Measurements from ENCODE around the gene CCL19. TPM values are rescaled to one million over a fixed set of nuclear protein-coding genes. Genes with fewer than 3 reads are reported as not detected.
"Not testable (repeated sequence)": the region's sequence is repeated elsewhere in the genome, so short reads cannot be mapped to it uniquely, and the experiment has no call there.

CCL19 gene
- total RNA-seq, 4 donors from 2014 or later = not detected

DNA sequence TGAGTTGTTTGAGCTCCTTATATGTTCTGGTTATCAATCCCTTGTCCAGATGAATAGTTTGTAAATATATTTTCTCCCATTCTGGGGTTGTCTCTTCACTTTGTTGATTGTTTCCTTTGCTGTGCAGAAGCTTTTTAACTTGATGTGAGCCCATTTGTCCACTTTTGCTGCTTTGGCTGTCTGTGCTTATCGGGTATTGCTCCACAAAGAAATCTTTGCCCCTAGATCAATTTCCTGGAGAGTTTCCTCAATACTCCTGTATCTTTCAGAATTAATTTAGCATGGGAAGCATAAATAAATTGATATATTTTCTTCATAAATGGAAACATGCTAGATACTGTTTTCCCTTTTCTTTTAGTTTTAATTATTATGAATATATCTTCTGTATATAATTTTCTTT, 41.4 kb upstream of the CCL19 start:
- H3K27ac ChIP-seq = no peak overlapping the region
- DNase-seq = no peak
- intact Hi-C loops (cut with DNase I; ENCODE audit: low total_unique reads) (no loop called here), in situ Hi-C loops (cut with MboI; ENCODE audit: low pct_ligation_motif_present in 1 of 4, low pct_unique_long_range_greater_than_20kb in 1 of 4, low sequenced_read_pairs in 3 of 4) (no loop called here)
- H3K9me3 ChIP-seq = no peaks in the 10 kb centered on the region
- no peaks in the 10 kb centered on the region for H3K27me3 ChIP-seq
- H3K4me1 ChIP-seq = no peaks in the 10 kb centered on the region
- TF ChIP-seq EP300 (IDR thresholded peaks at IDR 0.05; ENCODE audit: low read depth) = no peak
- TF ChIP-seq, protein P1, sequence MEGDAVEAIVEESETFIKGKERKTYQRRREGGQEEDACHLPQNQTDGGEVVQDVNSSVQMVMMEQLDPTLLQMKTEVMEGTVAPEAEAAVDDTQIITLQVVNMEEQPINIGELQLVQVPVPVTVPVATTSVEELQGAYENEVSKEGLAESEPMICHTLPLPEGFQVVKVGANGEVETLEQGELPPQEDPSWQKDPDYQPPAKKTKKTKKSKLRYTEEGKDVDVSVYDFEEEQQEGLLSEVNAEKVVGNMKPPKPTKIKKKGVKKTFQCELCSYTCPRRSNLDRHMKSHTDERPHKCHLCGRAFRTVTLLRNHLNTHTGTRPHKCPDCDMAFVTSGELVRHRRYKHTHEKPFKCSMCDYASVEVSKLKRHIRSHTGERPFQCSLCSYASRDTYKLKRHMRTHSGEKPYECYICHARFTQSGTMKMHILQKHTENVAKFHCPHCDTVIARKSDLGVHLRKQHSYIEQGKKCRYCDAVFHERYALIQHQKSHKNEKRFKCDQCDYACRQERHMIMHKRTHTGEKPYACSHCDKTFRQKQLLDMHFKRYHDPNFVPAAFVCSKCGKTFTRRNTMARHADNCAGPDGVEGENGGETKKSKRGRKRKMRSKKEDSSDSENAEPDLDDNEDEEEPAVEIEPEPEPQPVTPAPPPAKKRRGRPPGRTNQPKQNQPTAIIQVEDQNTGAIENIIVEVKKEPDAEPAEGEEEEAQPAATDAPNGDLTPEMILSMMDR (IDR thresholded peaks at IDR 0.05) = no peak
- no peak overlapping the region for H3K4me3 ChIP-seq
- no peaks in the 10 kb centered on the region for H3K36me3 ChIP-seq
- 90 to 100% methylated on average over 1 of the region's 1 CpG for WGBS, 2 donors (ENCODE audit: low coverage in 1 of 2)

DNA sequence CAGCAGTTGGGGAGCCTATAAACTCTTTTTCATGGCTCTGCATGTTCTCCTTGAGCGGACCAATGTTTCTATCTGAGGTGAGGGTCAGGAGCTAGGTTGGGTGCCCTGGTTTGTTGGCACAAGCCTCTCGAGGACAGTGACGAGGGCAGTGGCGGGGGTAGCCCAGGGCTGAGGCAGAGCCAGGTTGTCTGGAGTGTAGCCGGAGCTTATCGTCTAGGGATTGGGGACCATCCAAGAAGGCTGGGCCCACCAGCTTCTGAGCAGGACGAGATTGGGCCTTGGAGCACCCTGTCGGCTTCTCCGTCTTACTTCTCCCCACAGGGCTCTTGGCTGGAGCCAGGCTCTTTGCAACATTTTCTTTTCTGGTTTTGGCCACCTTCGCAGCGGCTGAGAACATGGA, 32.1 kb upstream of the CCL19 start:
- H3K4me1 ChIP-seq = no peaks in the 10 kb centered on the region
- 86 to 91% methylated on average over 4 to 11 of the region's 11 CpGs for WGBS, 2 donors (ENCODE audit: low coverage in 1 of 2)
- no peaks in the 10 kb centered on the region for H3K36me3 ChIP-seq
- no peaks in the 10 kb centered on the region for H3K9me3 ChIP-seq
- no peak overlapping the region for H3K4me3 ChIP-seq
- in situ Hi-C loops (cut with MboI; ENCODE audit: low pct_ligation_motif_present in 1 of 4, low pct_unique_long_range_greater_than_20kb in 1 of 4, low sequenced_read_pairs in 3 of 4) = no loop called here
- no peaks in the 10 kb centered on the region for H3K27me3 ChIP-seq
- H3K27ac ChIP-seq = no peak overlapping the region
- DNase-seq = no peak
- TF ChIP-seq EP300 (IDR thresholded peaks at IDR 0.05; ENCODE audit: low read depth) = no peak
- no peak for TF ChIP-seq POLR2A (IDR thresholded peaks at IDR 0.05)
- TF ChIP-seq, protein P1 (IDR thresholded peaks at IDR 0.05) = no peak
- no peak for TF ChIP-seq POLR2AphosphoS5 (IDR thresholded peaks at IDR 0.05)
- intact Hi-C loops (cut with DNase I; ENCODE audit: low total_unique reads) = no loop called here

DNA sequence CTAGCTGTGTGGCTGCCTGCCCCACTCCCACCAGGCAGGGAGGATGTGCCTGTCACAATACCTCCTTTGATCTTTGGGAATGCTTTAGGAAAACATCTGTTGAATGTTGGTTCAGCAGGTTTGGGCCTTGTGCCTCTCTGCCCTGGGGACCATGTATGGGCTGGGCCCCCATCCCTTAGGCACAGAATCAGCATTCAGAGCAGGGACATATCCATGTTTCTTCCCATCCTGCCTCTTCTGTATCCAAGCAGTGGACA, 28.6 kb upstream of the CCL19 start:
- H3K27ac ChIP-seq; H3K36me3 ChIP-seq; H3K27me3 ChIP-seq; DNase-seq; intact Hi-C loops (cut with DNase I; ENCODE audit: low total_unique reads); H3K9me3 ChIP-seq; in situ Hi-C loops (cut with MboI; ENCODE audit: low pct_ligation_motif_present in 1 of 4, low pct_unique_long_range_greater_than_20kb in 1 of 4, low sequenced_read_pairs in 3 of 4); H3K4me3 ChIP-seq; H3K4me1 ChIP-seq: not testable (repeated sequence)

DNA sequence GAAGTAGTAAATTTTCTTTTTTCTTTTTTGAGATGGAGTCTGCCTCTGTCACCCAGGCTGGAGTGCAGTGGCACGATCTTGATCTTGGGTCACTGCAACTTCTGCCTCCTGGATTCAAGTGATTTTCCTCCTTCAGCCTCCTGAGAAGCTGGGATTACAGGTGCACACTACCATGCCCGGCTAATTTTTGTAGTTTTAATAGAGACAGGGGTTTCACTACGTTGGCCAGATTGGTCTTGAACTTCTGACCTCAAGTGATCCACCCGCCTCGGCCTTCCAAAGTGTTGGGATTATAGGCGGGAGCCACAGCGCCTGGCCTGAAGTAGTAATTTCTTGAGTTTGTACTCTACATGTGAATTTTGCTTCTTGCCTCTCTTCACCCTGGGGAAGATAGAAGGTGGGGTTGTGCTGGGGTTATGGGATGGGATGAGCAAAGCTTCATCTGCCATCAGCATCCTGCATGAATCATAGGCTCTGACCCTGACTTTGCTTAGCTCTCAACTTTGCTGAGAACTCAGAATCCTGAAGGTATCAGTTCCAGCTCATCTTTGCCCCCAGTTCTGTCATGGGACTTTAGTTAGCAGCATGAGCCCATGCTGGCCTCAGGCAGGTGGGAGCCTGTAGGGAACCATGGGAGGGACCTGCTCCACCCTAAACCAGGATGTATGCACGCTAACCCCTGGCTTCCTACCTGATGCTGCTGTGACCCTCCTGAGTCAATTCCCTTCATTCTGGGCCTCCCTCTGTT, 28.1 kb upstream of the CCL19 start:
- Histone ChIP-seq H3K4me3 (no peak overlapping the region), H3K27ac (no peak overlapping the region), H3K36me3 (no peaks in the 10 kb centered on the region), H3K9me3 (no peaks in the 10 kb centered on the region), H3K27me3 (no peaks in the 10 kb centered on the region), H3K4me1 (no peaks in the 10 kb centered on the region)
- TF ChIP-seq, protein P1 (IDR thresholded peaks at IDR 0.05) = no peak
- TF ChIP-seq POLR2A (IDR thresholded peaks at IDR 0.05) = no peak
- no peak for TF ChIP-seq EP300 (IDR thresholded peaks at IDR 0.05; ENCODE audit: low read depth)
- no peak for TF ChIP-seq POLR2AphosphoS5 (IDR thresholded peaks at IDR 0.05)
- DNase-seq = no peak
- intact Hi-C loops (cut with DNase I; ENCODE audit: low total_unique reads) = no loop called here
- in situ Hi-C loops (cut with MboI; ENCODE audit: low pct_ligation_motif_present in 1 of 4, low pct_unique_long_range_greater_than_20kb in 1 of 4, low sequenced_read_pairs in 3 of 4) = no loop called here
- 85 to 88% methylated on average over 8 of the region's 8 CpGs for WGBS, 2 donors (ENCODE audit: low coverage in 1 of 2)

DNA sequence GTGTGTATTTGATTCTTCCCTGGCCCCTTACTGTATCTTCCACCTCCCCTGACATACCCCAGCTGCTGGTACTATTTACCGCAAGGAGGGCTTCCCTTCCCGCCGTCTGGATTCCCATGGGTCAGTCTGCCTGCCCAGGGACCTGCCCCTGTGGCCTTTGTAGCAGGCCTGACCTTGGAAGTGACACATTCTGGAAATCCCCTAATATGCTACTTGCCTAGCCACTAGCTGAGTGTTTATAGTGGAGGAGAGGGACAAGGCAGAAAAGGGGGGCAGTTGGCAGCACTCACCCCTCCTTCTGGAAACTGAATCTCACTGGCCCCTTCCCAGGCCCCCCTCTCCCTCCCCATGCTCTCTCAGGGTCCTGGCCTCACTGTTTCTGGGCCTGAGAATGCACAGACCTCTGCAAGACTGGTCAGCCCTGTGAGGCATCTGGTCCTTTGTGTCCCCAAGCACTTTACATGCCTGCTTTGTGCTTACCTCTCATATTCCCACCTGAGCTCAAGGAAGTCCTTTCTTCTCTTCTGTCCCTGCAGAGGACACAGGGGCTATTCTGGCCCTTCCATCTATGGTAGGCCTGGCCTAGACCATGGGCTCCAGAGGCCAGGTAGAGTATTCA, 27.0 kb upstream of the CCL19 start:
- H3K27me3 ChIP-seq = no peaks in the 10 kb centered on the region
- no peaks in the 10 kb centered on the region for H3K36me3 ChIP-seq
- 53% methylated on average over 3 of the region's 3 CpGs; no CpG with 5 or more reads in 1 of the 2 donors for WGBS, 2 donors (ENCODE audit: low coverage in 1 of 2)
- intact Hi-C loops (cut with DNase I; ENCODE audit: low total_unique reads) = no loop called here
- no peaks in the 10 kb centered on the region for H3K9me3 ChIP-seq
- TF ChIP-seq EP300 (IDR thresholded peaks at IDR 0.05; ENCODE audit: low read depth) (no peak), POLR2AphosphoS5 (IDR thresholded peaks at IDR 0.05) (no peak), POLR2A (IDR thresholded peaks at IDR 0.05) (no peak)
- TF ChIP-seq, protein P1 (IDR thresholded peaks at IDR 0.05) = no peak
- DNase-seq = no peak
- H3K27ac ChIP-seq = no peak overlapping the region
- no peaks in the 10 kb centered on the region for H3K4me1 ChIP-seq
- in situ Hi-C loops (cut with MboI; ENCODE audit: low pct_ligation_motif_present in 1 of 4, low pct_unique_long_range_greater_than_20kb in 1 of 4, low sequenced_read_pairs in 3 of 4) = no loop called here
- no peak overlapping the region for H3K4me3 ChIP-seq

All from transverse colon (tissue), 4 donors.